GM12865 (cell line): ENCODE results near the gene RNF130.
A peak's percentile ranks its signal among the peaks of the same experiment; 100 is the strongest.

Experiments
- DNase-seq: peaks from one replicate; pipeline ENCODE4 v3.0.0; 2010; ENCODE audit warnings: low read depth
- H3K4me3 ChIP-seq: 2 replicates; pipeline ENCODE4 v1.5.1; 2011; ENCODE audit warnings: mild to moderate bottlenecking, low read depth, low read length, control low read depth
- CTCF ChIP-seq: IDR thresholded peaks from 2 replicates; pipeline ENCODE4 v1.5.1; 2011; ENCODE audit warnings: low read length, control low read depth, low read depth, inconsistent platforms; ENCODE audit not compliant: insufficient read depth; ENCODE audit errors: missing control alignments

RNF130 gene

GRCh38 chr5:179916523-179916922 is 155.0 kb downstream of the RNF130 start:
- H3K4me3 ChIP-seq = no peak overlapping the region
- no peak for DNase-seq
- no peak for TF ChIP-seq CTCF

- no peak for TF ChIP-seq CTCF
- no peak overlapping the region for H3K4me3 ChIP-seq
- no peak for DNase-seq
Observed at GRCh38 chr5:179915406-179915935, 156.1 kb downstream of the RNF130 start.

GRCh38 chr5:179914032-179914755 is 157.4 kb downstream of the RNF130 start:
- DNase-seq = peak; percentile 21
- TF ChIP-seq CTCF = no peak
- H3K4me3 ChIP-seq = no peak overlapping the region

GRCh38 chr5:179913461-179913860 is 158.1 kb downstream of the RNF130 start:
- no peak overlapping the region for H3K4me3 ChIP-seq
- no peak for TF ChIP-seq CTCF
- DNase-seq = no peak

GRCh38 chr5:179912951-179913350 is 158.6 kb downstream of the RNF130 start:
- no peak overlapping the region for H3K4me3 ChIP-seq
- no peak for TF ChIP-seq CTCF
- DNase-seq = no peak

GRCh38 chr5:179912386-179912785 is 159.2 kb downstream of the RNF130 start:
- H3K4me3 ChIP-seq = no peak overlapping the region
- no peak for TF ChIP-seq CTCF
- no peak for DNase-seq

- no peak for DNase-seq
- H3K4me3 ChIP-seq = no peak overlapping the region
- no peak for TF ChIP-seq CTCF
Observed at GRCh38 chr5:179909224-179909623, 162.3 kb downstream of the RNF130 start.
